HG03025 (cell line): ENCODE data around the gene WNT10A.

Experiments used
- ATAC-seq: cut with Tn5 transposase; IDR thresholded peaks from one replicate; pipeline ENCODE4 v1.9.1; 2021; ENCODE audit warnings: mild to moderate bottlenecking, moderate library complexity; ENCODE audit not compliant: unreplicated experiment, low FRiP score

The WNT10A gene

DNA sequence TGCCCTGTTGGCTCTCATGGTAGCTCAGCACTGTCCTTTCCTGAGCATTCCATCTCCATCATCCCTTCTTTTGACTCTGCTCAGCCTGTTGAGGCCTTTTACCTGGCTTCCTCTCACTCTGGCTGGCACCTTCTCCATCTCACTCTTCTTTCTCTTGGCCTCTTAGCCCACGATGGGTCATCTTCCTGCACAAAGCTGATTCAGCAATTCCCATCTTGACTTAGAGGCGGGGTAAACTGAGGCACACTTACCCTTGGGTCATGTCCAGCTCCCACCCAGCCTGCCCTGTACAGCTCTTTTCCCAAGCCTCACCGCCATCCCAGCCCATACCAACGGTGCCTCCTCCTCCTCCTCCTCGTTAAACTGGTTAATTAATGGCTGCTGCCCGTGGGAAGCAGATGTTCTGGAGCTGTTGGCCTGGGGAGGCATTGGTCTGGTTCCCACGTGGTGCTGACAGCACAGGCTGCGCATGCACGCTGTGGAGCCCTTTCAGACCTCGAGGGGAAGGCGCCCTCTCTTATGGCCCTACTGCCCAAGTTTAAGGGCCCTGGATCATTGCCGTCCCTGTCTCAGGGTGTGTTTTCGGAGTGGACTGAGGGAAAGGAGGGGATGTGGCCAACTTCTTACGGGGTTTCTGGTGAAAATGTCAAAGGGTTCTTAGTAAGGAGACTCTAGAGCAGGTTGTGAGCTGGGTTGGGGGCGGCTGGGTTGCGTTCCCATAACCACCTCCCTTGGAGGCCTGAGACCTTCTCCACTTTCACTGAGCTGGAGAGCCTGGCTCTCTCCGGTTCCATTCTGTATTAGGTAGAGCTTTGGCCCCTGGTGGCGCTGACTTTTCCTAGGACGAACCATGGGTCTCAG, 10.9 kb downstream of the WNT10A start:
- no peak for ATAC-seq

DNA sequence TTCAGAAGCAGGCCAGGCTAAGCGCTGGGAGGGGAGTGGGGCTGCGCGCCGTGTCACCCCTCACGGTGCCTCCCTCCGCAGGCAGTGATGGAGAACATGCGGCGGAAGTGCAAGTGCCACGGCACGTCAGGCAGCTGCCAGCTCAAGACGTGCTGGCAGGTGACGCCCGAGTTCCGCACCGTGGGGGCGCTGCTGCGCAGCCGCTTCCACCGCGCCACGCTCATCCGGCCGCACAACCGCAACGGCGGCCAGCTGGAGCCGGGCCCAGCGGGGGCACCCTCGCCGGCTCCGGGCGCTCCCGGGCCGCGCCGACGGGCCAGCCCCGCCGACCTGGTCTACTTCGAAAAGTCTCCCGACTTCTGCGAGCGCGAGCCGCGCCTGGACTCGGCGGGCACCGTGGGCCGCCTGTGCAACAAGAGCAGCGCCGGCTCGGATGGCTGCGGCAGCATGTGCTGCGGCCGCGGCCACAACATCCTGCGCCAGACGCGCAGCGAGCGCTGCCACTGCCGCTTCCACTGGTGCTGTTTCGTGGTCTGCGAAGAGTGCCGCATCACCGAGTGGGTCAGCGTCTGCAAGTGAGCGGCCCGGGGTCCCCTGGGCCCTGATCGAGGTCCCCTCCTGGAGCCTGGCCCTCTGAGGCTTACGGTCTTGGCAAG, 12.2 kb downstream of the WNT10A start:
- ATAC-seq: peak; percentile 37

DNA sequence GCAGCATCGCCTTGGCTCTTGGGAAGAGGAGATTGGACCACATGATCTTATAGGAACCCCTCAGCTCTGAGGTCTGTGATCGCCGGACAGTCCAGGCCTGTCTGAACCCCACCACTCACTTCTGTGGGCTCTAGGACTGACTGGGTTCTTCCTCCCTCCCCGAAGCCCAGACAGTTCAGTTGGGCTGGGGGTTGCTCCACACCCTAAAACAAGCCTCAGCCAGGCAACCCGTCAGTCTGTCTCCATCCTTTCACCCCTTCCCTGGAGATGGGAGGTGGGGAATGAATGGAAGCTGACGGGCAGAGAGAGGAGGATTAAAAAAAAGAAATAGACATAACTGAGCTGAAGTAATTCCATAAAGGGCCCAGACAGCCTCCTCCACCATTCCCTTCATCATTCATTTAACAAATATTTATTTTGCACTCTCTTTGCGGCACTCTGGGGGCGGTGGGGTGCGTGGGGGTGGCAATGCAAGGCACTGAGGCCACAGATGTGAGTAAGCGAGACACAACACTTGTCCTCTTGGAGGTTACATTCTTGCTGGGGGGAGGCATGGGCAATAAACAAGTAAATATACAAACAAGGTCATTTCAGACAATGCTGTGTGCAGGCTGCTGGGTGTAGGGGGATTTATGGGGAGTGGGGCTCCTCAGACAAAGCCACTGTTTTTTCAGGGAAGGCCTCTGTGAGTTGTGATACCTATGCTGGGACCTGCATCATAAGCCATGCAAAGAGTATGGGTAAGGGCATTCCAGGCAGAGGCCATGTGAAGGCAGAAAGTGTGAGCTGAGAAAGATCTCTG, 12.9 kb downstream of the WNT10A start:
- no peak for ATAC-seq

DNA sequence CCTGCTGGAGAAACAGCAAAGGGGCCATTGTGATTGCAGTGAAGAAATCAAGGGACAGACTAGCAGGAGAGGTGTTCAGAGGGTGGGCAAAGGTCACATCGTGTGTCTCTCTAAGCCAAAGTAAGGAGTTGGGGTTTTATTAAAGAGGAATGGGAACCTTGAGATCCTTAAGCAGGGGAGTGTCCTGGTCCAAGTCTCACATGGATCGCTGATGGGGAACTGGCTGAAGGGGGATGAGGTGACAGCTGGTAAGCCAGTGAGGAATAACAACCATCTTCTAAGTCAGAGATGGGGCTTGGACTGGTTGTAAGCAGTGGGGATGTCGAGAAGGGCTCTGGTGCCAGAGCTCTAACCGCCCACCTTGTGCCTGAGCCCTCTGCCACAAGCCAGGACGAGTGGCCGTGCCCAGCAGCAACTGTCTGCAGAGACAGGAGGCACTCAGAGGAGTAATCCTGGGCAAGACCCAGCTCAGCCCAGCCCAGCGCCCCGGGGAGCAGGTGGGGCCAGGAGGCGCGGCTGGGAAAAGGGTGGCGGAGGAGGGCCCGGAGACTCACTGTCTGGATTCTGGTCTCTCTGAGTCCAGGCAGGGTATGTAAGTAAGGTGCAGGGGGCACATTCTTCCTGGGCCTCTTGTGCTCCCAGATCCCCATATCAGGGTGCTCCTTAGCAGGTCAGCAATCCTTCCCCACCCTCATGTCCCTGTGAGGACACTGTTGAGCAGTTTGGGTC, 13.7 kb downstream of the WNT10A start:
- ATAC-seq: no peak

DNA sequence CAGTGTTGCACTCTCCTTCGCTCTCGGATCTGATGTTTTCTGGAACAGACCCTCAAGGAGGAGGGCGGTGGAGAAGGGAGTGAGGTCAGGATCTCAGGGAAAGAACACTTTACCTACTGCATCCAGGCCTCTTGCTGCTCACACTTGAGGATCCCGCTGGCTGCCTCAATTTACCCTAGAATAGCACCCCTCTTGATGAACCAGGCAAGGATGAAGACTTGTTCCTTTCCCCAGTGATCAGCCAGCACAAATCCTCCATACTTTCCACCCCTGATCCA, 14.2 kb downstream of the WNT10A start:
- ATAC-seq: no peak

DNA sequence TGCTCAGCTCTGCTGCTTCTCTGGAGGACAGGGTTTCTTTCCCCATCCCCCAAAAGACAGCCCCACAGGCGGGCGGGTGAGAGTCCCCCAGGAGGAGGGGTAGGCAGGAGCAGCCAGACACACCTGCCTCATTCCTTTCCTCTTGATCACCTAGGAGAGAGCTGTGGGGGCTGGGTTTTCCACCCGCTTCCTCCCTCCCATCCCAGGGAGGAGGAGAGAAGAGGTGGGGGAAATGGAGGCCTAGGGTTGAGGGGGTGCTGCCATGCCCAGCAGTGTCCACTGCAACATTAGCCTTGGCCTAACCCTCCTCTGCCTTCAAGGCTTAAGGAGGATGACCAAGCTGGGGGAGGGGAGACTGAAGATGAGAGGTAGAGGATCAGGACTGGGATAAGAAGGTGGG, 14.7 kb downstream of the WNT10A start:
- no peak for ATAC-seq

DNA sequence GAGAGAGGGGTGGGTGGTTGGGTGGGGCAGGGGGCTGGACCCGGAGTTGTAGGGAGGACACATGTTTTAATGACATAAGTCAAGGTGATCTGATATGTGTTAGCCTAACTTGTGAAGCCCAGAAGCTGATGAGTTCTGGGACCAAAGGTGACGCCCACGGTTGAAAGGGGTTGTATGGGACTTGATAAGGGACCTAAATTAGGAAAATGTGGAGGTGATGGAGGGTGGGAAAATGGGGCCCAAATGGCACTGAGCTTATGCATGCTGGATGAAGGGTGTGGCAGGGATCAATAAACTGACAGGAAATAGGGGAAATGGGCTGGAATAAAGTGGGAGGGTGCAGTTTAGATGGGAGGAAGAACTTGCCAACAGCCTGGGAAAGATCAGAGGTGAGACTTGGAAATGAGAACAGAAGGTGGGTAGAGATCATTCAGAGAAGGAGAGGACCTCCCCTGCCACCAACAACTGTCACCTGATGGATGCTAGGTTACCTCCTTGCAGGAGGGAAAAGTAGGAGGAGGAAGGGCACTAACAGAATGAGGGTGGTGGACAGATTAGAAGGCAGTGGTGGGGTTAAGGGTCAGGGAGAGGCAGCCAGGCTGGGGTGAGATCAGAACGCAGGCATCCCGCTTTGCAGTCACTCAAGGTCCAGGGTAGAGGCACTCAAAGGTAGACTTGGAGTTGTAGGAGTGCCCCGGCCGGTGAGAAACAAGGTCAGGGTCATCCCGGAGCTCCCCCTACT, 15.3 kb downstream of the WNT10A start:
- ATAC-seq: peak; percentile 5

DNA sequence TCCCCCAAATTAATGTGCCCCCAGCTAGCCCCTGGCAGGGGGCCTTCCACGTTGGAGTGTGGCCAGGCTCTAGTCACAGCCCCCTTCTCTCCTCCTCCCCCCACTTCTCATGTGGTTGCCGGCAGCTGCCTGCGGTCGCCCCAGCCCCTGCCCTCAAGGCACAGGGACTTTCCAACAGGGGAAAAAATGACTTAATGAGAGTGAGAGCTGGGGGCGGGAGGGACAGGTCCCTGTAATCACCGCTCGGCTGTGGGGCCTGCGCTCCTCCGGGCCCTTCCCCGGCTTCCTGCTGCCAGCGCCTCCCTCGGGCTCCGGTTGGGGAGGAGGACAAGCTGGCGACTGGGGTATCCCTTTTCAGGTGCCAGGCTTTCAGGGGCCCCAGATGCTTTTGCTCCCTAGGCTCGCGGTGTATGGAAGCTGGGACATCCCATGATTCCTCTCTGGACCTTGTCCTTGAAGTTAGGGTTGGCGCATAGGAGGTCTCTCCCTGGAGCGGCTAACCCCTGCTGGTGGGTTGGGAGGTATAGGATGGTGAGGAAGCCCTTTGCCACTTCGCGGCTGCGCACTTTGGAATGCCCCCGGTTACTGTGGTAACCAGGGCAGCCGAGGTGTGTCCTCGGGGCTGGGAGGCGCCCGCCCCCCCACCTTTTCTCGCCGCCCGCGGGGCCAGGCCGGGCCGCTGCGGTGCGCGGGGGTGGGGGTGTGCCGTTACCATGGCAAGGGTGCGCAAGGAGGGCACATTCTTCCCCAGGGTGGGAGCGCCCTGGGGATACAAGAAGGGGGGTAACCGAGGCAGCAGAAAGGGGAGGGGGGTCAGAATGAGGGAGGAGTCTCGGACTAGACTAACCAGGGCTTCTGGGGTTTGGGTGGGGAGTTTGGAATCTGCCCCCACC, 16.1 kb downstream of the WNT10A start:
- ATAC-seq: peak; percentile 59

DNA sequence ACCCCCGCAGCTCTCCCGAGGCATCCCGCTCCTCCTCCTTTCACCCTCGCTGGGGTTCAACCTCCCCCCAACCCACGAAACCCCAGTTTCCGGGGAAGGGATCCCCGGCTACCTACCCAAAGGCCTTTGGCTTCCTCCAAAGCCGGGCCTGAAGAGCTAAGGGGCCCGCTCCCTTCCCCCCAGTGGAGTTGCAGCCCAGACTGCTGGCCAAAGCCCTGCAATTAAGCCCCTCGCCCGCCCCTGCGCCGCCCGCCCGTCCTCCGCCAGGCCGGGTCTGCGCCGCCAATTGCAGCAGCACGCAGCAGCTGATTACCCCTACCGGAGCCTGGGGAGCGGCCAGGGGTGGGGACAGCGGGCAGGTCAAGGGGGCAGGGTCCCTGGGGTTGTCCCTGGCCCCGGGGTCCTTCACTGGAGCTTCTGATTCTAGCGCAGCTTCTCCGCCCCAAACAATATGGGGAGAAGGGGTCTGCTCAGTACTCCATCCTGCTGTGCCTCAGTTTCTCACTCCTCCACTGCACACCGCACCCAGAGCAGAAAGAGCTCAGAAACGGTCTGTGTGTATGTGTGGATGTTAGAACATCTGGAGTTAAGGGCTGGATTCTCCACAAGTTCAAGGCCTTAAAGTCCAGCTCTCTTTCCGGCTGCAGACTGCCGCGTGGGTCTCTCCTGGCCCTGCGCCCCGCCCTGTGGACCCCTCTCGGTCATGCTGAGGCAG, 16.9 kb downstream of the WNT10A start:
- ATAC-seq: no peak

DNA sequence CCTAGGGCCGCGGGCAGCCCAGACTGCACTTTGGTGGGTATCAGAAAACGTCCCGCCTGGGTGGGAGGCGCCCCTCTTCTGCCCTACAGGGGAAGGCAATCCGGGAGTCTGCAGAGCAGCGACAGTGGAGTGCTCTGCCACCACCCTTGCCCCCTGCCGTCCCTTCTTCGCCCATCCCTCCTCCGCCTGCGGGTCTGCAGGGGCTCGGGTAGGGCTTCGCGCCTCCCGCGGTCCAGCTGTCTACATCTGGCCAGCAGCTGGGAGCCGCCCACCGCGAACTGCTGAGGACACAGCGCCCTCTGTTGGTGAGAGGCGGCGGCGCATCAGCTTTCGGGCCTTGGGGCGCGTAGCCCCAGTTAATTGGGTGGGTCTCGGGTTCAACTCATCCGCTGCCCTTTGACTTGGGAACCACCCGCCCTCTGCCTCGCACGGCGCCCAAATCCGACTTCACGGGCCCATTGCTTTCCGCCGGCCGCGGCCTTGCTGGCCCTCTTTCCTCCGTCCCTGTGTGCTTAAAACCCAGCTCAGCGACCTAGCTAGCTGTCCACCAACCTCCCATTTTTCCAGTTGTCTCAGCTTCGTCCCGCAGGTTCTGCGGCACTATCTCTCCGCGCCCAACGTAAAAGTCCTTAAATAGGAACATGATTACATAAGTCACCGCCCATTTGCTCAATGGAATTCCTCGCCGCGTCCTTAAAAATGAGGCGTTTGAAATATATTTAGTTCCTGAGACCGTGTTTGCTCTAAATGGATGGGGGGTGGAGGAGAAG, 17.6 kb downstream of the WNT10A start:
- peak; percentile 30 for ATAC-seq

DNA sequence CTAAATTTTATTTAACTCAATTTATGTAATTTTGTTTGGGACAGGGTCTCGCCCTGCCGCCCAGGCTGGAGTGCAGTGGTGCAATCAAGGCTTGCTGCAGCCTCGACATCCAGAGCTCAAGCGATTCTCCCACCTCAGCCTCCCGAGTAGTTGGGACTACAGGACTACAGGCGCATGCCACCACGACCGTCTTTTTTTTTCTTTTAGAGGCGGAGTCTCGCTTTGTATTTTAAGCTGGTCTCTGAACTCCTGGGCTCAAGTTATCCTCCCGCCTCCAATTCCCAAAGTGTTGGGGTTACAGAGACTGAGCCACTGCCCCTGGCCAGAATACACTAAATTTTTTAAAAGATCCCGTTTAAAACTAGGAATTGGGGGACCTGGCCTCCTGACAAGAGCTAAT, 18.5 kb downstream of the WNT10A start:
- no peak for ATAC-seq

DNA sequence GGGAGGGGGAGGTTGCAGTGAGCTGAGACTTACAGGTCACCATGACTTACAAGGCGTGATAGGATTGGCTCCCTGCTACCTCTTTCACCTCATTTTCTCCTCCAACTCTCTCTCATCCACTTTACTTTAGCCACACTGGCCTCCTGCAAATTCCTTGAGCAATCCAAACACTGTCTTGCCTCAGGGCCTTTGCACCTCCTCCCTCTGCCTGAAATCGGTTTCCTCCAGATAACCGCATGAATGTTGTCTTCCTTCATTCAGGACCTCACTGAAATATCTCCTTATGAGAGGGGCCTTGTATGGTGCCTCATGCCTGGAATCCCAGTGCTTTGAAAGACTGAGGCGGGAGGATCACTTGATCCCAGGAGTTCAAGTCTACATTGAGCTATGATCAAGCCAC, 21.8 kb downstream of the WNT10A start:
- ATAC-seq: no peak

DNA sequence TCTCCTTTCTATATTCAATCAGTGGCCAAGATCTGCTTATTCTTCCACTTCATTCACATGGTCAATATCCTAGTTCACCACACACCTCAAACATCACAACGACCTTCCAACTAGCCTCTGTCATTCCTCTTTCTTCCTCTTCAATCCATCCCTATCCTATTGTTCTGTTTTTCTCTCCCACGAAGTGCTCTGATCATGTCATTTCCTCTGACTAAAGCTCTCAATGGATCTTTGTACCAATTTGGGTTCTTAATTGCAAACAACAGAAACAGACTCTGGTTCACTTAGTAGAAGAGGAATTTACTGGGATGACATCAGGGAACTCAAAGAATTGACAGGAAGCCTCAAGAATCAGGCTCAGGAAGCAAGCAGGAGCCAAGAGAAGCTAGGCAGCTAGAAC, 23.5 kb downstream of the WNT10A start:
- no peak for ATAC-seq

DNA sequence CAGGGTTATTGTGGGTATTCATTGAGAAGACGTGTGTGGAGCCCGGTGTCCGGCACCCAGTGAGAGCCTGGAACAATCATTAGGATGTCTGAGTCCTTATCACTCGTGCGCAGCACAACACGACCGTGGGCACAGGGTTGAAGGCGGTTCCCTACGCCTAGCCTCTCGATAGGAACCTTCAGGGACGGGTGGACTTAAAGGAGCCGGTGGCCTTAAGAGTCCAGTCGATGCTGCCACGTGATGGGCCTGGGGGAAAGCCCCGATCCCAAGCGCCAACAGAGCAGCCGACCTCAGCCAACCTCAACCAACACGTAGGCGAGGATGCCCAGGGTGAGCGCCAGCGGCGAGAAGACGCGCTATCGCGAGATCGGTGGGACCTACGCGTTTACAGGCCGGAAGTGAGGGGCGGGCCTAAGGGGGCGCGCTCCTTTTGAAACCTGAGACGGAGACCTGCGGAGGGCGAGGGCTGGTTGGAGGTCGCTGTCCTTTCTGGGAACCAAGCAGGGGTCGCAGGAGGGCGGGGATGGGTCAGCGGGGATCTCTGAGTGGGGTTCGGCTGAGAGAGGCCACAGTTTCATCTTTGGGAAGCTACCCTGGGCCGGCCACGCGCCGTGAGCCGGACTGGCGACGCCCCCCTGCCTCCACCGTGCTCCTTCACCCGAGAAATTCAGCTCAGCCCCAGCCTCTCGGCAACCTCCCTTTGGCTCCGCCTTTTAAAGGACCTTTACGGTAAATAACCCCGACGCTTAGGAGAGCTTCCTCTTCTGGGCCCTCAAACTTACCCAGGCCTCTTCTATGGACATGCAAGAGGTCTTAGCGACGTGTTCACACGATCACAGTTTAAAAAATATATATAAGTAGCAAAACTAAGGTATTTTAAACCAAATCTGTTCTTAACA, 28.3 kb downstream of the WNT10A start:
- ATAC-seq: peak; percentile 87

DNA sequence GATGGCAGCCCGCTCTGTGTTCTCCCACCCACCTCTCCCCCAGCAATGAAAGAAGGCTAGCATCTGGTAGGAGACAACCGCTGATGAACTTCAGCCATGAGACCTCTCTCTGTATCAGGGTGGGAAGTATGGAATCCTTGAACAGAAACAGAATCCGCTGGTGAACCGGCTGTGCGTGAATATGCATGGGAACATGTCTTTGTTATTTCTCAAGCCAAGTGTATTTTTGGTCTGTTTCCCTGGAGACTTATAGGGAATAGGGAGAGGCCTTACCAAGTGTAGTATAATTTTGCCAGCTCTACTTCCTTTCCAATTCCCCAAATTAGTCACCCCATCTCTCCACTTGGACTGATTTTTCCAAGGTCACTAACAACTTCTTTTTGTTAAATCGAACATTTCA, 30.1 kb downstream of the WNT10A start:
- ATAC-seq: no peak

DNA sequence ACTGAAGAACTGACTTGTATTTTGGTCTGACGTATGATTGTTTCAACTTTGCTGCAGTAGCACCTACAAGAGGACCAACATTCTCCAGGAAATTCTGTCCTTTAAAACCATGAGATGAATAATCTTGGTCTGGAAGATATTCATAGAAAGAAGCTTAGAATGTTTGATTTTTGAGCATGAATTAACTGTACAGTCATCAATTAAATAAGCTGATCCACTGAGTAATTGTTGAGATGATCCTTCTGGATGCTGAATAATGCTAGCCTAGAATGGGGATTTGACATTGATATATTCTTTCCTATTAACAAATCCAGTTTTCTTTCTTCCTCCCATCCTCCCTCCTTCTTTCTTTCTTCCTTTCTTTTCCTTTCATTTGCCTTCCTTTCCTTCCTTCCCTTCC, 39.9 kb downstream of the WNT10A start:
- no peak for ATAC-seq

DNA sequence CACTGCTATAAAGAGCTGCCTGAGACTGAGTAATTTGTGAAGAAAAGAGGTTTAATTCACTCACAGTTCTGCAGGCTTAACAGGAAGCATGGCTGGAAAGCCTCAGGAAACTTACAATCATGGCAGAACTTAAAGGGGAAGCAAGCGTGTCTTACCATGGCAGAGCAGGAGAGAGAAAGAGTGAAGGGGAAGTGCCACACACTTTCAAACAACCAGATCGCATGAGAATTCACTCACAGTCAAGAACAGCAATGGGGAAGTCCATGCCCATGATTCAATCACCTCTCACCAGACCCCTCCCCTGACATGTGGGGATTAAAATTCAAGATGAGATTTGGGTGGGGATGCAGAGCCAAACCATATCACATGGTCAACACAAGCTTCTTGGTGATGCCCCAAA, 44.1 kb downstream of the WNT10A start:
- no peak for ATAC-seq
